ENCODE results near the gene FGR.

DNA sequence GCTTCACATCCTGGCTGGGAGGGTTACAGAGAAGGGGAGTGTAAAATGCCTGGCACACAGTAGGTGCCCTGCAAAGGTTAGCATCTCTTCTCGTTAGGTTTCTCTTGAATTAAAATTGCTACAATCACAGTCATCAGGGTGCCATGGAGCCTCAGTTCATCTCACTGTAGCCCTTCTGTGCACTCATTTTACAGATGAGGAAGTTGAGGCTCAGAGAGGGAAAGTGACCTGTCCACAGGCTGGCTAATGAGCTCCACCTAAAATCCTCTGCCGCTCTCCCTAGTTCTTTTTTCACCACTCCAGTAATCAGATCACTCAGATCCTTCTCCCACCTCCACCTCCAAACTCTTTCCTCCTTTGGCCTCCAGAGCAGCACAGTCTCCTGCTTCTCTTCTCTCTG, 17.6 kb downstream of the FGR start:
- TF ChIP-seq, protein P1, sequence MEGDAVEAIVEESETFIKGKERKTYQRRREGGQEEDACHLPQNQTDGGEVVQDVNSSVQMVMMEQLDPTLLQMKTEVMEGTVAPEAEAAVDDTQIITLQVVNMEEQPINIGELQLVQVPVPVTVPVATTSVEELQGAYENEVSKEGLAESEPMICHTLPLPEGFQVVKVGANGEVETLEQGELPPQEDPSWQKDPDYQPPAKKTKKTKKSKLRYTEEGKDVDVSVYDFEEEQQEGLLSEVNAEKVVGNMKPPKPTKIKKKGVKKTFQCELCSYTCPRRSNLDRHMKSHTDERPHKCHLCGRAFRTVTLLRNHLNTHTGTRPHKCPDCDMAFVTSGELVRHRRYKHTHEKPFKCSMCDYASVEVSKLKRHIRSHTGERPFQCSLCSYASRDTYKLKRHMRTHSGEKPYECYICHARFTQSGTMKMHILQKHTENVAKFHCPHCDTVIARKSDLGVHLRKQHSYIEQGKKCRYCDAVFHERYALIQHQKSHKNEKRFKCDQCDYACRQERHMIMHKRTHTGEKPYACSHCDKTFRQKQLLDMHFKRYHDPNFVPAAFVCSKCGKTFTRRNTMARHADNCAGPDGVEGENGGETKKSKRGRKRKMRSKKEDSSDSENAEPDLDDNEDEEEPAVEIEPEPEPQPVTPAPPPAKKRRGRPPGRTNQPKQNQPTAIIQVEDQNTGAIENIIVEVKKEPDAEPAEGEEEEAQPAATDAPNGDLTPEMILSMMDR (optimal IDR thresholded peaks at IDR 0.05 in 1 of 3, IDR thresholded peaks at IDR 0.05 in 1 of 3, conservative IDR thresholded peaks at IDR 0.05 in 1 of 3; ENCODE audit: extremely low read depth in 1 of 3, insufficient read depth in 2 of 3, low read length in 3 of 3), result no peak
- no peak for TF ChIP-seq EZH2 (IDR thresholded peaks at IDR 0.05; ENCODE audit: low read length)

All from keratinocyte (primary cell).